ENCODE results near the gene MTFR2.

MTFR2 gene

DNA sequence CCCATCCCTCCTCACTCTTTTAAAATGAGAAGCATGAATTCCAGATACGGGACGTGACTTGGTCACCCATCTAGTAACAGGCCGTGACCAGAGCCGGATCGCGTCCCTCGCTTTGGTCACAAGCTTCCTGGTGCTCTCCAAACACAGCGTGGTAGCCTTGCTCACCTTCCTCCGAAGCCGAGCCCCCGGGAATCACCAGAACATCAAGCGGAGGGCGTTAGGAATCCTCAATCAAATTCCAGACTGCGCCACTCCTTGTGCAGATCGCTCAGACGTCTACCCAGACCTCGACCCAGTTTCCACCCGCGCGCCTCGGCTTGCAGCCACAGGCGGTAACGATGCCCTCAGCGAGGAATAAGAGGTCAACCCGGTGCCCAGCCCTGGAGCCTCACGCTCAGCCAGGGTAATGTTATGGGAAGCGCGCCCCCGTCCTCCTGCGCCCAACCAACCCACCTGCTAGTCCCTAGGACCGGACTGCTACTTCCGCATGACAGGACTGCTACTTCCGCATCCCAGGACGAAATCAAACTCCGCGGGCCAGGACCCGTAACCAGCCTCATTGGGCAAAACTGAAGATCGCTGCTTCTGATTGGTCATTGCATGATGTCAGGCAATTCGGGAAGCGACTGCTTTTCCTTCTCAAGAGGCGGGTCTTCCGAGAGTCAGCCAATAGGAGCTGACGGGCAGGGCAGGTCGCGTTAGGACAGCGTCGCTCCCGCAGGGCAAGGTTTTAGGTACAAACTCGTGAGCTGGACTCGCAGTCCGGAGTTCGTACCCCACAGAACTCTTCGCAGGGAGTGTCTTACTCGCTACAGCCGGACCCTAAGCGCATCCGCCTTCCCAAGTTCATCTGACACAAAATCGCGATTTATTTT is at the start of gene MTFR2:
Gene MTFR2 (minus strand): TSS at position 501 of the 875 bp plus-strand sequence. CDS start 1,212 bp downstream, outside the sequence.
- DNase-seq = peak; percentile 80 to 97

DNA sequence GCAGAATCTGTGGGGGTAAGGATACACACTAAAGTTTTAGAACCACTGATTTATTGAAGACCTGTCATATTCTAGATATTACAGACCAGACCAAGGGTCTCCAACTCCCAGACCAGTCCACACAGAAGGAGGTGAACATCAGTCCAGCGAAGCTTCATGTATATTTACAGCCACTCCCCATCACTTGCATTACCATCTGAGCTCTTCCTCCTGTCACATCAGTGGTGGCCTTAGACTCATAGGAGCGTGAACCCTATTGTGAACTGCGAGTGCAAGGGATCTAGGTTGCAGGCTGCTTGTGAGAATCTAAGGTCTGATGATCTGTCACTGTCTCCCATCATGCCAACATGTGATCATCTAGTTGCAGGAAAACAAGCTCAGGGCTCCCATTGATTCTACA is 44.5 kb upstream of the MTFR2 start:
- no peak for DNase-seq

DNA sequence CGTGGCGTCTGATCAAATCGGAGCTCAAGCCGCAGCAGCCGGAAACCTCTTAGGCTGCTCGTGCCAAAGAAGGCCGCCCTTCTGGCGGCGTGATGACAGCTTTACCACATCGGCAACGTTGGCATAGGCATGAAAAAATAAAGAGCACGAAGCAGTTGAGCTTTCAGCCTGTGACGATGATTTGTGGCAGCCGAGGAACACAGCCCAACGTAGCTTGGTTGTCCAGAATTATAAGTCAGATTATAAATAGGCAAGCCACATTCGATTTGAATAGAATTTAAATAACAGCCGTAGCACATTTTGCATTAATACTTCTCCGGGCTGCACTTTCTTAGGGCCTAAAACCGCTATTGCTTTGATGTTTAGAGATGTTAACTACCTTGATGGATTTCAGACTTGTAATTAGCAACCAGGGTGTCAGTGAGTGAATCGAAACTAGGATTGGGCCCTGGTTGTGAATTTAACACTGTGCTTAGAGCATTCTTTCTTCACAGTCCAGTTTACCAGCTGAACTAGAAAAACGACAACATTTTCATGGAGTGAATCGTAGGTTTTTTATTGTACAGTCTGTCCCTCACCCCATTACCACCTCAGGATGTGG is 40.4 kb upstream of the MTFR2 start:
- peak in 1 of 2 donors; percentile 71 for DNase-seq

DNA sequence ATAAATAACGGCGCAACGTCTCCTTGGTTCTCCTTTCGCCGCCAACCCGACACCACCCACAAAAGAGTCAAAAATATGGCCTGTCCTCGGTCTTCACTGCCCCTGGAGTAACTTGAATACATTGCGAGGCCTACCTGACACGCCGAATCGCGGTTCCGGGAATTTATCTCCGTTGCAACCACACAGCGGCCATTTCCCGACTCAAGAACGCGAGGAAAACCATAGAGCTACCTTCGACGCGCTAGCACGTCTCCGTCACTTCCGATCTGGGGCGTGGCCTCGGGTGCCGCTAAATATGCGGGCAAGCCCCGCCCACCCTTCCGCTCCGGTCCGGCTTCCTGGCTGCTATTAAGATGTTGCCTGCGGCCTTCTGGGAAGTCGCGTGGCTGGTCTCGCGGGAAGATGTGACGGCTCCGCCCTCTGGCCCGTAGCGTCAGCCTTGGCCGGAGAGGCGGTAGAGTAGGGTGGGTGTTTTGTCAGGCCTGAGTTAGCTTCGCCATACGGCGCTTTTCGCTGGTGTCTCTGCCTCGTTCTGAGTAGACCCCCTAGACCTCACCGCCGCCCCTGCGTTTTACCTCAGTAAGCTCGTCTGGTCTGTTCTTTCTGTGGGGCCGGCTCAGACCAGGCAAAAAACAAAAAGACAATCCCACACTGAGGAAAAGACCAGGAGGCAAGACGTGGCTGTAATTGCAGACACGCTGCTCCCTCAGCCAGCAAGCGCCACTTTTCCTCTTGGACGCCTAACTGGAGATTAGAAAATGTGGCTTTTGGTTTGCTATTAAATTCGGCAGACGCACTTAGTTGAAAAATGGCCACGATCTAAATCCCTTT is 39.7 kb upstream of the MTFR2 start, which contains the start of gene BCLAF1:
Gene BCLAF1 (minus strand): TSS at position 268 of the 831 bp plus-strand sequence. CDS start 9,980 bp downstream, outside the sequence.
- DNase-seq = peak; percentile 94 to 99

DNA sequence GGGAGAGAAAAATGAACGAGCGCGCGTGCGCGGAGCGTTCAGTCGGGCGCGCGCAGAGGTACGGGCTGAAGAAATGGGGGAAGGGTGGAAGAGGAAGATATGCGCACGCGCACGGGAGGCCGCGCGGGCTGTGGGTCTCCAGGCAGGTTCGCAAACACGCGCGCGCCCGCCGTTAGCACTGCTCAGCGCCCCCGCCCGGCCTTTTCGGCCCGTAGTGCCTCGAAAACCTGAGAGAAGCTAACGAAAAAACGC is 39.1 kb upstream of the MTFR2 start:
- DNase-seq = peak; percentile 90 to 92

DNA sequence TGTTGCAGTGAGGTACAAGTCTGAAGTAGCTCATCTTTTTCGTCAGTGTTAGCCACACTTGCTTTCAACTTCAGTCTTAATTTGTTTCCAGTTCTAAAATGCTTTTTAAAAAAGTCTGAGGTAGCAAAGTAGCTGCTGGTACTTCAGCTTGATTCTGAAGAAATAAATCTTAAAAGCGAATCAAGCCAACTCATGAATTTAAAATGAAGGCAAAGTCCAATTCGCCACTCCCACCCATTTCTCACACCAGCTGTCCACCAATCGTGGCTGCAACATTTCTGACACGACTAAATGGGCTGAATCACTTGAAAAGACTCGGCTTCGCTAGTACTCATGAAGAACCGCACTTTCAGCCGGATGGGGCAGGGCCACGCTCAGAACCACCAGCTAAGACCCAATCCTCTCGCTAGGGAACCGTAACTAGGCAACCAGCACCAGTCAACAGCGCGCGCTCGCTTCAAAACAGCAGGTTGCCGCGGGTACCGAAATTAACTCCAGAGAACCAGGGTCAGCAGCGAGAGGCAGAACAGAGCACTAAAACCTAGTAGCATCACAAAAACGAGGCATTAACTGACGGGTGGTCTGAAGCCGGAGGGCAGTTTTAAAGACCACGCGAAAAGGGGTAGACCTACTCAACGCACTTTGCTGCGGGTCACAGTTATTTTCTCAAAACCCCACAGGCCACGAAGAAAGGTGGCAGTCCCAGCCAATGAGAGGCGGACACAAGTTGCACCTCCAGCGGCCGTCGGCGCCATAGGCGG is 38.6 kb upstream of the MTFR2 start:
- peak; percentile 67 to 85 for DNase-seq

DNA sequence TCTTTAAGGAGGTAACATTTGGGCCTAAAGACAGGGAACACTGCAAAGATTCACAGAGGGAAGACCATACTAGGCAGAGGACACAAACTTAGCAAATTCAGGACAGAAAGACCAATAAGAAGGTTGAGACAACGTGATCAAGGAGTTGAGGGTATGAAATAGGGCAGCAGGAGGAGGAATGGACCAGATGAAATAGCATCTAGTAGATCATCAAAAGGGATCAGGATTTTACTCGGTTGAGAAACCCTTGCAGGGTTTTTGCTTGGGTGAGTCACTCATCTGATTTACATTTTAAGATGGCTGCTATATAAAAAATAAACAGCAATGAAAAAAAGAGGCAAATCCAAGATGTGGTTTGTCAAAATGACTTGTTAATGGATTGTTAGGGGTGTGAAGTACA is 34.8 kb upstream of the MTFR2 start:
- DNase-seq = no peak

DNA sequence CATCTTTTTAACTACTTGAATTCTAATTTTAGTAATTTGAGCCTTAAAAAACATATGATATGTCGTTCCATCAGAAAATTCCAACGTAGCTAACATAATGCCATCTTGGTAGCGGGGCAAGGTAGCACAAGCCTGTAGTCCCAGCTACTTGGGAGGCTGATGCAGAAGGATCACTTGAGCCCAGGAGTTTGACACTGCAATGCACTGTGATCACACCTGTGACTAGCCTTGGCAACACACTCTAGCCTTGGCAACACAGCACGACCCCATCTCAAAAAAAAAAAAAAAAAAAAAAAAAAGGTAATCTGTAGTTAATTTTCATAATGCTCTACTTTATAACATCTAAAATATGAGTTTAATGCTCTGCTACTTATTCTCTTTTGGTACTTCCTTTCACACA is 32.8 kb upstream of the MTFR2 start:
- DNase-seq = no peak

DNA sequence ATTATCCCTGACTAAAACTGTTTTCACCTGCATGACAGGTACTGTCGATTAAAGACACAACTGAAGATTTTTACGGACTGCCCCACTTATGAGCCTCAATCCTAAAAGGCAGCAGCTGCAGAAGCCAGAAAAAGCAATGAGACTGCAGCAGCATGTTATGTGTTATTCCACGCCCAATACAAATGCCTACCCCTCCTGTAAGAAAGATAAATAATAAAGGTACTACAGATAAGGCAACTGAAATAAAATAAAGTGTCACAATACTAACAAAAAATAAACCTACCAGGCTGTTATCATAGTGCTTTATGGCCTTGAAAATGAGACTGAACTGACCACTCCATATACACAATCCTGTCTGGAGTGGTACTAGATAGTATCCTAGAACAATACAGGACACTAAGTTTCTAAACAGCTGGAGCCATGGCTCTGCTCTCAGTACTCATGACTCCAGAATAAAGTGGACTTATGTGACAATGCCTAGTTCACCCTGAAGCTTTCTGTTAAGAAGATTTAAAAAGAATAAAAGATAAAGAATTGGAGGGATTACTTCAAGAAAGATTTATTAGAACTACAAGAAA is 30.0 kb upstream of the MTFR2 start:
- DNase-seq = no peak

DNA sequence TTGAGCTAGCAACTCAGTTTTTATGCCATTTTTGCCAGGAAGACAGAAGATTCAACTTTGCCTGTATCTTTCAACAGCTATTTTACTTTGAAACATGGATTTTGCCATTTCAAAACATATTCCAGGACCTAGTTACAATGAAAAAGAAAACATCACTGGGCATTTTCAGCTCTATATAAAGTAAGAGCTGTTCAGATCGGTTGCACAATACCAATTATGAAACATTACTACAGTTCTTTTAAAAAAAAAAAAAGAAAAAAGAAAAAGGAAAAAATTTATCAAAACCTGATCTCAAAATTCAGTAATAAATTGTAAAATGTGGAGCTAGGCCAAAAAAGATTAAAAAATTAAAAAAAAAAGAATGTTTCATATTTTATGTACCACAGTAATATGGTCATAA is 24.0 kb upstream of the MTFR2 start:
- no peak for DNase-seq

DNA sequence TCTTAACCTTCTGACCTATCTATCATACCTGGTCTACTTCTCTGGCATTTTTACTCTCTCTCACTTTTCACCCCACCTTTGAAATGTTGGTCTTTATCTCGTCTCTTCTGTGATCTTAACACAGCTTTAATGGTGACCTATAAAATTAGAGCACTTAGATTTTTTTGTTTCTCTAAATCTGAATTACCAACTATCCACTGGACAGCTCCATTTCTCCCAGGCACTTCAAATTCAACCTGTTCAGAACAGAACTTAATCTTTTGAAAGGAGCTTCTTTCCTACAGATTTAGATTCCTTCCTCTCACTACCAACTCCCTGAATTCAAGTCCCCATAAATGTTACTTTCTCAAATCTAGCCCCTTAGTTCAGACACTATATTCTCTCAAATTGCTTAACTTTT is 15.0 kb upstream of the MTFR2 start:
- no peak for DNase-seq

DNA sequence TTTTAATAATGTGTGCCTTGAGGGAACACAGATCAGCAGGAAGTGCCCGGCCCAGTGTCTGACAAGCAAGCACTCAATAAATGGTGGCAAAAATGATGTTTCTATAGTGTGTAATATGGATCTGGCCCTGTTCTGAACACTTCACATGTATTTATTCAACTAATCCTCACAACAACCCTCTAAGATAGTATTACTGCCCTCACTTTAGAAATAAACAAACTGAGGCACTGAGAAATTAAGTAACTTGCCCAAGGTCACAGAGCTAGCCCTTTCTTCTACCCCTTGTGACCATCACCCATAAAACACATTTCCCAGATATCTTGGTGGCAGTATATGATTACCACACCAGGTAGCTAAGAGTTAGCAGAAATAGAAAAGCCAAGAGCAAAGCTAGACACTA is 12.8 kb upstream of the MTFR2 start:
- DNase-seq = no peak

DNA sequence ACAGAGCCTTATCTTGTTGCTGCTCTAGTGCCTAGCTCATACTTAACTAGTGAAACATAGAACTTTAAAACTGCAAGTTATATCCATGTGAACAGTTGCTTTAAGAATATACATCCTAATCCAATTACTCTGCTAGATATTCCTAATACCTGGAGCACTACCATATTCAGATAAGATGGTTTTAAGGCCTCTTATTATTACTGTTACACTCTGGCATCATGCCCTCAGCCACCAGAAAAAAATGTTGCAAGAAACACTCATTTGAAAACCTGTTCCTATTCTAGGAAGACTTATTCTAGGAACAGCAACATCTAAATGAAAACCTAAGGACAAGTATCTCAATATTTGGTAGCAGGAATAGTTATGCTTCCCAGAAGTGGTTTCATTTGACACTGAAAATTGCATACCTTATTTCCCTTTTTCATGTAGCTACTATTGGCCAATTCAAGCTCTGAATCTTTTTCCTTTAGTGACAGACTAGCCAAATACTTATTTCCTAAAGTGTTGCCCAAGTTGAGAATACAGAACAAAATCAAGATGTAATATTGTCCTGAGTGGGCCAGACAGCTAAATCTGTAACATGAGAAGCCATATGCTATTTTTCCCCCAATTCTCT is 4.8 kb upstream of the MTFR2 start:
- DNase-seq = no peak

DNA sequence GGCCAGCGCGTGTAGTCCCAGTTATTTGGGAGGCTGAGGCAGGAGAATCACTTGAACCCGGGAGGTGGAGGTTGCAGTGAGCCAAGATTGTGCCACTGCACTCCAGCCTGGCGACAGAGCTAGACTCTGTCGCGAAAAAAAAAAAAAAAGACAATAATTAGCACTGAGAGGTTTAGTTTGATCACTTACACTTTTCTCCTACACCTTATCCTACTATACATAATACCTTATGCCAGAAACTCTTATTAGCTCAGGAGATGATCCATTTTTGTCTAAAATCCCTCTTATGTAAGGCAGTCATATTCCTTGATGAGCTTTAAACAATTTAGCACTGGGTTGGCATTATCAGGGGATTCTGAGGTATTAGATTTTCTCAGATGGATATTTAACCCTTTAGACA is 3.6 kb upstream of the MTFR2 start:
- no peak for DNase-seq

DNA sequence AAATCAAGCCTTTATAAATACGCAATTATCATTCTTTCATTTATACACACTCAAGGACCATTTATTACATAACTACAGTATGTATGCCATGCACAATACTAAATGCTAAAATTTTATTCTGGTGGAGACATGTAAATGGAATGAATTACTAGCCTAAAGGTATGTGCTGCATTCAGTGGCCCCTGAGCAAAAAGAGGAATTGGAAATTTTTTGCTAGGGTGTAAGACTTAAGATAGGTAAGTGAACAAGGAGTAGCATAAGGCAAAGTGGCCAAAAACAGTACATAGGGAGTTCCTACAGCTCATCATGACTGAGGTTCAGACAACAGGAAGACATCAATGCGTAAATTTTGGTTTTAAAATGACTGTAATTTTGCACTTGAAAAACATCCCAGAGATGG is 2.3 kb upstream of the MTFR2 start:
- no peak for DNase-seq

DNA sequence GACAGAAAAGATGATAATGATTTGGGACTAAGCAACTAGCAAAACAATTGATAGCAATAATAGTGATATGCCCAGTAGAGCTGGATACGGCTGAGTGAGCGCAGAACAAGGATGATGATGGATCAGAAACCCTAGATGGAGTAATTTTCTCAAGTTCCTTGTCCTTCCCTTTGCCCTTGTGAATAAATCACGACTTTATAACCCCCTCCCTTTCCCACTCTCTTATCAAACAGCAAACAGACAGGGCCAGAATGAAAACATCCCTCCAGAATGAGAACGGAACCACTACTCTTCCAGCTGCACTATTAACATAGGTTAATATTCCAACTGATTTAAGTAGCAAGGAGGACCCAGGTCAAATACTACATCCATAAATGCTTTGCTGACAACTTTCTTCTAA is 1.3 kb upstream of the MTFR2 start:
- DNase-seq = no peak

DNA sequence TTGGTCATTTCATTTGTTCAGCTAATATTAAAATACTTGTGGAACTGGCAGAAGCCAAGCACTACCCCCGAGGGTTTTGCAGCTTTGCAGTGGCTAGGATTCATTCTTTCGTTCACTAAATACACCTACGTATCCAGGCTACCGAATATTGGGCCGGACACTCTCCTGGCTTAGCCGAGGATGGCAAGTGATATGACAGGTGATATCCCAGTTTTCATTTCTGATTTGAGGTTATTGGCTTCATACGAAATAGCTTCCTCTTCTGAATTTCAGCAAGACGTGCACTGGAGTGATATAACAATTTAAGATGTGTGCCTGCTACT is 536 bp upstream of the MTFR2 start:
- DNase-seq = no peak

DNA sequence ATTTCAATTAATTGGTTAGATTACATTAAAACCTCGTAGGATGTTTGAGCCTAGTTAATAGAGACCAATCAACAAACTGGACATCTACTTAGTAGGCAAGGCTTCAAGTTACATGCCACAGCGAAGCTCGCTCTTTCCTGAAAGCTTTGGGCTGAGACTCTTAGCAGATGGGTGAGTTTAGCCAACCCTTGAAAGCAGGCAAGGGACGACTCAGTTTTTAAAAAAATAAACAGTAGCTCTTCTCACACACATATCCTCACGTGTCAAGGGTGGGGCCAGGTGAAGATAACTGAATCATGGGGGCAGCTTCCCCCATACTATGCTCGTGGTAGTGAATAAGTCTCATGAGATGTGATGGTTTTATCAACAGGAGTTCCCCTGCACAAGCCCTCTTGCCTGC is 775 bp downstream of the MTFR2 start:
- no peak for DNase-seq

DNA sequence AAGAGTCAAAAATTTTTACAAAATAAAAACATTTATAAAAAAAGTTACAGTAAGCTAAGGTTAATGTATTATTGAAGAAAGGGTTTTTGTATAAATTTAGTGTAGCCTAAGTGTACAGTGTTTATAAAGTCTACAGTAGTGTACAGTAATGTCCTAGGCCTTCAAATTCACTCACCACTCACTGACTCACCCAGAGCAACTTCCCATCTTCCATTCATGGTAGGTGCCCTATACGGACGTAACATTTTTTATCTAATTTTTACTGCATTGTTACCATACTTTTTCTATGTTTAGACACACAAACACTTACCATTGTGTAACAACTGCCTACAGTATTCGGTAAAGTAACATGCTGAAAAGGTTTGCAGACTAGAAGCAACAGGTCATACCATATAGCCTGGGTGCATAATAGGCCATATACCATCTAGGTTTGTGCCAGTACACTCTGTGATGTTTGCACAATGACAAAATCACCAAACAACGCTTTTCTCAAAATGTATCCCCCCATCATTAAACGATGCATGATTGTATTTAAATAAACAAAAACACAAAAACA is 6.0 kb downstream of the MTFR2 start:
- DNase-seq = no peak

DNA sequence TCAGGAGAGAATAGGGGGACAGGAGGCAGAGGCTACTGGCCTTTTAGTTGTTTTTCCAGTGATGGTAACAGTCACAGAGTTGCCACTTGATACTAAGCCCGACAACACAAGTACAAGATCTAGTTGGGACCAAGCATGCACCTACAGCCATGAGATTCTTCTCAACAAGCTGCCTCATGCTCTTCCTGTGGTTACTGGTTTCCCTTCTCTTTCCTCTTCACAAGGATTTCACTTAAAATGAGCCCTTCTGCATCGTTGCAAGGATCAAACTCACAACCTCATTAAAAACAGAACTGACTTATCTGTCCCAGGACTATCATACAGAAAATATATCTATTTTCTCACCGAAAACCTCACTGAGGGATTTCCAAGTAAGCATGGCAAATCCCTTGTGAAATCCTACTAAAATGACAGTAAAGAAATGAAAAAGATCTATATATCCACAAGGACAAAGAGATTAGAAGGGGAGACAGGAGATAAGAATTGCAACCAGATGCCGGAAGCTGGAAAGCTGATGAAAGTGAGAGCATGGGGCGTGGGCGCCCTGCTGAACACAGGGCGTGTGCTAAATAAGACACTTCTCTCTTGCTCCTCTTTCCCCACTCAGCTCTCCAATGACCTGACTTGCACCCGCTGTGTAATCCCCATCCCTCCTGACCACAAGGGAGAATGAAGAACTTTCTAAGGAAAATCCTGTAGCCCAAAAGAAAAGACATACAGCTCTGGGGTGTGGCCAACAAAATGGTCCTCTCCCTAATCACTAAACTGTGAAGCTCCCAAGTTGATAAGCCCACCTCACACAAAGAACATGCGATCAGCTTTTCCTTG is 13.4 kb downstream of the MTFR2 start:
- no peak for DNase-seq

DNA sequence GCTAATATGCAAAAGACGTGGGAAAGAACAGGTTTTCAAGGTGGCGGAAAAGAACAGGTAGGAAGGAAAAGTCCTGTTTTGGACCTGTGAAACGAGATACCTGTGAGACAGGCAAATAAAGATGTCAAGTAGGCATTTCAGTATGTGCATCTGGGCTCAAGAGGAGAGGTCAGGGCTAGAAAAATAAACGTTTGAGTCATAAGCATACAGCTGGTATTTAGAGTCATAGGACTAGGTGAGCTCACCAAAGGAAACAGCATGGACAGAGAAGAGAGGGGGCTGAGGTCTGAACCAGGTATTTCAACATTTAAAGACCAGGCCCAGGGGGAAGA is 14.9 kb downstream of the MTFR2 start:
- no peak for DNase-seq
